SK-N-SH (cell line): Measurements from ENCODE around the gene LARP4. TPM values are rescaled to one million over a fixed set of nuclear protein-coding genes. Genes with fewer than 3 reads are reported as not detected.

ENCODE experiments used
- CTCF ChIA-PET: fragments of 300-600, 350-600 bp; formaldehyde crosslinking; extraction: SDS; loops from one replicate; lab custom pipeline; 2021; lab: Yijun Ruan, JAX
- POLR2A ChIA-PET: fragments of 350-600 bp; sonication (Branson Sonifier 250); formaldehyde crosslinking; extraction: SDS; loops from one replicate; lab custom pipeline; 2020; ENCODE audit warnings: antibody characterized with exemption, inconsistent platforms; lab: Yijun Ruan, JAX
- DNase-seq: peaks from one replicate; pipeline ENCODE4 v3.0.0; 2012
- H2AFZ ChIP-seq: fragments of 200-600 bp; sonication (generic); 2 replicates; pipeline ENCODE4 v1.8.1; 2016; ENCODE audit warnings: antibody characterized with exemption, mild to moderate bottlenecking, low read depth
- H3F3A ChIP-seq: fragments of 200-600 bp; sonication (generic); replicated peaks from 2 replicates; pipeline ENCODE3; 2016; ENCODE audit warnings: antibody characterized with exemption, mild to moderate bottlenecking; ENCODE audit not compliant: insufficient read depth
- H3K27ac ChIP-seq, 2 experiments: fragments of 200-500 bp in 1 of 2; fragments of 200-600 bp in 1 of 2; sonication (Bioruptor generic) in 1 of 2; sonication (generic), shearing (Covaris generic) in 1 of 2; 2 replicates each; pipeline versions ENCODE4 v1.5.1 to v1.6.1; 2014 to 2016; ENCODE audit warnings: low read depth in 2 of 2, inconsistent platforms in 1 of 2, low read length in 1 of 2, mild to moderate bottlenecking in 1 of 2, mixed read lengths in 1 of 2
- H3K27me3 ChIP-seq: fragments of 200-600 bp; sonication (generic), shearing (Covaris generic); 2 replicates; pipeline ENCODE4 v1.6.1; 2016; ENCODE audit warnings: mixed run types; ENCODE audit not compliant: insufficient read depth
- H3K36me3 ChIP-seq, 2 experiments: fragments of 200-500 bp in 1 of 2; fragments of 200-600 bp in 1 of 2; sonication (Bioruptor generic) in 1 of 2; sonication (generic) in 1 of 2; replicated peaks in 1 of 2; 2 replicates each; pipeline versions ENCODE3 to v1.5.1; 2014 to 2016; ENCODE audit warnings: low read length in 1 of 2, mild to moderate bottlenecking in 1 of 2; ENCODE audit not compliant: insufficient read depth in 2 of 2, control insufficient read depth in 1 of 2
- H3K4me1 ChIP-seq, 2 experiments: fragments of 200-500 bp in 1 of 2; fragments of 200-600 bp in 1 of 2; sonication (Bioruptor generic) in 1 of 2; sonication (generic), shearing (Covaris generic) in 1 of 2; 2 replicates each; pipeline versions ENCODE4 v1.5.1 to v1.6.1; 2014 to 2016; ENCODE audit warnings: low read depth in 1 of 2, low read length in 1 of 2, mixed run types in 1 of 2; ENCODE audit not compliant: insufficient read depth in 2 of 2, control insufficient read depth in 1 of 2
- H3K4me2 ChIP-seq: fragments of 200-600 bp; sonication (generic), shearing (Covaris generic); 2 replicates; pipeline ENCODE4 v1.6.1; 2017; ENCODE audit warnings: mixed run types
- H3K4me3 ChIP-seq, 2 experiments: fragments of 200-500 bp in 1 of 2; fragments of 200-600 bp in 1 of 2; sonication (Bioruptor generic) in 1 of 2; sonication (generic), shearing (Covaris generic) in 1 of 2; 2 replicates each; pipeline versions ENCODE4 v1.5.1 to v1.8.1; 2014 to 2016; ENCODE audit warnings: low read depth in 2 of 2, inconsistent platforms in 1 of 2, low read length in 1 of 2, mild to moderate bottlenecking in 1 of 2, mixed read lengths in 1 of 2, moderate library complexity in 1 of 2
- H3K79me2 ChIP-seq: fragments of 200-600 bp; sonication (generic); 2 replicates; pipeline ENCODE4 v1.8.1; 2017; ENCODE audit warnings: mild to moderate bottlenecking; ENCODE audit not compliant: insufficient read depth
- H3K9ac ChIP-seq: fragments of 200-600 bp; sonication (generic); 2 replicates; pipeline ENCODE4 v1.6.1; 2017; ENCODE audit warnings: mixed run types
- H3K9me2 ChIP-seq: fragments of 200-600 bp; sonication (generic); 2 replicates; pipeline ENCODE4 v1.6.1; 2017; ENCODE audit warnings: mixed run types
- H3K9me3 ChIP-seq: fragments of 200-600 bp; sonication (generic); 2 replicates; pipeline ENCODE4 v1.6.1; 2017; ENCODE audit warnings: mixed run types, mild to moderate bottlenecking, moderate library complexity
- H4K20me1 ChIP-seq: fragments of 200-600 bp; sonication (generic); 2 replicates; pipeline ENCODE4 v1.6.1; 2017; ENCODE audit warnings: mild to moderate bottlenecking, mixed run types; ENCODE audit not compliant: insufficient read depth
- CHD2 ChIP-seq: fragments of 150-350 bp; IDR thresholded peaks from 2 replicates; pipeline ENCODE4 v1.6.1; 2018; ENCODE audit warnings: low read length; ENCODE audit not compliant: partially characterized antibody
- ELF1 ChIP-seq: IDR thresholded peaks from 2 replicates; pipeline ENCODE4 v1.4.0; 2012
- EZH2phosphoT487 ChIP-seq: fragments of 200-600 bp; sonication (generic); IDR thresholded peaks from 2 replicates; pipeline ENCODE4 v1.6.1; 2017; ENCODE audit warnings: low read depth, mixed run types, mild to moderate bottlenecking, antibody characterized with exemption, moderate library complexity, borderline replicate concordance
- FOXJ3 ChIP-seq: sonication (generic); formaldehyde crosslinking; IDR thresholded peaks from 2 replicates; pipeline ENCODE4 v1.5.1; 2020; ENCODE audit warnings: mild to moderate bottlenecking, missing genetic modification reagents
- GATA2 ChIP-seq: sonication (generic); formaldehyde crosslinking; IDR thresholded peaks from 2 replicates; pipeline ENCODE4 v1.5.0; 2020; ENCODE audit warnings: mild to moderate bottlenecking, missing genetic modification reagents
- IRF3 ChIP-seq: fragments of 150-350 bp; IDR thresholded peaks from 2 replicates; pipeline ENCODE4 v1.6.1; 2016; ENCODE audit warnings: mild to moderate bottlenecking, low read depth, low read length
- MXI1 ChIP-seq: IDR thresholded peaks from 2 replicates; pipeline ENCODE4 v1.6.1; 2012; ENCODE audit warnings: mild to moderate bottlenecking, low read depth, low read length, improper control_type of control experiment
- NFIC ChIP-seq: IDR thresholded peaks from 2 replicates; pipeline ENCODE4 v1.4.0; 2012; ENCODE audit warnings: borderline replicate concordance
- RCOR1 ChIP-seq: fragments of 150-350 bp; IDR thresholded peaks from 2 replicates; pipeline ENCODE4 v1.6.1; 2017; ENCODE audit warnings: antibody characterized with exemption, low read length
- REST ChIP-seq: IDR thresholded peaks from 2 replicates; pipeline ENCODE4 v1.6.1; 2012; ENCODE audit warnings: mild to moderate bottlenecking, low read depth, low read length, moderate library complexity
- RXRA ChIP-seq: IDR thresholded peaks from 2 replicates; pipeline ENCODE4 v1.4.0; 2012; ENCODE audit warnings: low read depth, mild to moderate bottlenecking, borderline replicate concordance
- TAF1 ChIP-seq: IDR thresholded peaks from 2 replicates; pipeline ENCODE4 v1.6.1; 2012; ENCODE audit warnings: low read depth, mild to moderate bottlenecking, low read length, moderate library complexity, borderline replicate concordance
- TEAD4 ChIP-seq: IDR thresholded peaks from 2 replicates; pipeline ENCODE4 v1.4.0; 2012; ENCODE audit warnings: mild to moderate bottlenecking, borderline replicate concordance; ENCODE audit not compliant: insufficient read depth
- USF1 ChIP-seq: IDR thresholded peaks from 2 replicates; pipeline ENCODE4 v1.4.0; 2012; ENCODE audit warnings: low read depth, borderline replicate concordance
- USF2 ChIP-seq: fragments of 150-350 bp; IDR thresholded peaks from 2 replicates; pipeline ENCODE4 v1.6.1; 2017; ENCODE audit warnings: antibody characterized with exemption, low read length, low read depth, borderline replicate concordance
- YY1 ChIP-seq: IDR thresholded peaks from 2 replicates; pipeline ENCODE4 v1.4.0; 2012; ENCODE audit warnings: low read depth, mild to moderate bottlenecking
- ZBTB33 ChIP-seq: IDR thresholded peaks from 2 replicates; pipeline ENCODE4 v1.4.0; 2012; ENCODE audit warnings: low read depth, borderline replicate concordance
- WGBS: methylation state at CpG from one replicate; pipeline ENCODE4 v1.1.6; 2017; ENCODE audit warnings: low lambda C conversion rate; 5-methylcytosine and 5-hydroxymethylcytosine counted together
- polyA plus RNA-seq, 3 experiments: library from polyadenylated mRNA; depleted of rRNA; stranded (reverse); fragments of >200 nt; gene quantifications; 2 replicates each; pipeline ENCODE4 v1.2.3, GENCODE V29; 2012

Gene LARP4
- polyA plus RNA-seq, 1 of the 3 experiments (the other 2 are of a cell fraction) = 10.8 TPM

- Histone ChIP-seq H3K4me2 (no peak overlapping the region), H3F3A (no peaks in the 10 kb centered on the region), H3K9ac (no peak overlapping the region), H3K27ac (no peak overlapping the region), H3K4me3 (no peak overlapping the region), H3K9me2 (no peaks in the 10 kb centered on the region), H3K4me1 (no peaks in the 10 kb centered on the region), H4K20me1 (no peaks in the 10 kb centered on the region), H3K27me3 (no peaks in the 10 kb centered on the region), H3K79me2 (no peaks in the 10 kb centered on the region), H3K36me3 (no peaks in the 10 kb centered on the region), H2AFZ (no peak overlapping the region), H3K9me3 (no peaks in the 10 kb centered on the region)
- ChIA-PET CTCF (interaction anchor here (1.2 kb wide), 1 partner anchor 124 kb away, joined by 3 read pairs; the partner anchor contains the start of gene DIP2B), POLR2A (no interaction called here)
- no peak for DNase-seq
- WGBS = 83% methylated on average over 8 of the region's 8 CpGs
- TF ChIP-seq USF2 (no peak), TAF1 (no peak), RCOR1 (no peak), RXRA (no peak), YY1 (no peak), FOXJ3 (CRISPR knock-in tag) (no peak), TEAD4 (no peak), REST (no peak), ELF1 (no peak), NFIC (no peak), CHD2 (no peak), MXI1 (no peak), USF1 (no peak), EZH2phosphoT487 (no peak), GATA2 (no peak), ZBTB33 (no peak), IRF3 (no peak)
Observed at GRCh38 chr12:50380761-50381325, 19.8 kb upstream of the LARP4 start.
